Mesendoderm (in vitro differentiated cells): Measurements from ENCODE around the gene CPLX3.

Experiments
- DNase-seq: peaks from one replicate; pipeline ENCODE4 v3.0.0; 2013
- H2AK5ac ChIP-seq: 2 replicates; pipeline ENCODE4 v1.6.1; 2013; ENCODE audit warnings: low read length, inconsistent platforms
- H2BK120ac ChIP-seq: 2 replicates; pipeline ENCODE4 v1.6.1; 2013; ENCODE audit warnings: low read depth, mild to moderate bottlenecking, low read length, moderate library complexity, mixed read lengths
- H2BK15ac ChIP-seq: replicated peaks from 2 replicates; pipeline ENCODE4 v1.6.1; 2013; ENCODE audit warnings: low read depth, mild to moderate bottlenecking, moderate library complexity
- H2BK5ac ChIP-seq: 2 replicates; pipeline ENCODE4 v1.6.1; 2013; ENCODE audit warnings: low read length, inconsistent platforms
- H3K18ac ChIP-seq: 2 replicates; pipeline ENCODE4 v1.6.1; 2013; ENCODE audit warnings: mild to moderate bottlenecking, low read length, mixed read lengths
- H3K23ac ChIP-seq: one replicate; pipeline ENCODE4 v1.6.1; 2013; ENCODE audit warnings: low read length
- H3K27ac ChIP-seq: 2 replicates; pipeline ENCODE4 v1.5.1; 2013; ENCODE audit warnings: low read depth, mild to moderate bottlenecking, inconsistent platforms, low read length, moderate library complexity
- H3K27me3 ChIP-seq: 2 replicates; pipeline ENCODE4 v1.6.1; 2013; ENCODE audit warnings: low read length, control low read depth, mild to moderate bottlenecking, inconsistent platforms; ENCODE audit not compliant: insufficient read depth, poor library complexity
- H3K36me3 ChIP-seq: 2 replicates; pipeline ENCODE4 v1.6.1; 2013; ENCODE audit warnings: low read length, inconsistent platforms; ENCODE audit not compliant: control insufficient read depth, insufficient read depth
- H3K4ac ChIP-seq: one replicate; pipeline ENCODE4 v1.6.1; 2013; ENCODE audit warnings: low read depth, mild to moderate bottlenecking, low read length, moderate library complexity
- H3K4me1 ChIP-seq: 2 replicates; pipeline ENCODE4 v1.6.1; 2013; ENCODE audit warnings: low read depth, low read length, inconsistent platforms; ENCODE audit not compliant: control insufficient read depth
- H3K4me2 ChIP-seq: 2 replicates; pipeline ENCODE4 v1.6.1; 2013; ENCODE audit warnings: low read length
- H3K4me3 ChIP-seq: 2 replicates; pipeline ENCODE4 v1.5.1; 2013; ENCODE audit warnings: mild to moderate bottlenecking, low read length
- H3K56ac ChIP-seq: one replicate; pipeline ENCODE4 v1.6.1; 2013; ENCODE audit warnings: low read length
- H3K79me1 ChIP-seq: 2 replicates; pipeline ENCODE4 v1.6.1; 2013; ENCODE audit warnings: low read length, inconsistent platforms
- H3K79me2 ChIP-seq: 2 replicates; pipeline ENCODE4 v1.6.1; 2013; ENCODE audit warnings: mild to moderate bottlenecking, low read length; ENCODE audit not compliant: control insufficient read depth, insufficient read depth
- H3K9ac ChIP-seq: 2 replicates; pipeline ENCODE4 v1.6.1; 2013; ENCODE audit warnings: low read length, inconsistent platforms
- H4K5ac ChIP-seq: one replicate; pipeline ENCODE4 v1.6.1; 2013; ENCODE audit warnings: low read length
- H4K8ac ChIP-seq: one replicate; pipeline ENCODE4 v1.6.1; 2013; ENCODE audit warnings: low read depth, mild to moderate bottlenecking, control low read depth, low read length, moderate library complexity
- WGBS: extraction: QIAGEN DNeasy Blood & Tissue Kit; methylation state at CpG from one replicate; pipeline ENCODE4 v1.1.7; 2013; ENCODE audit warnings: low lambda C conversion rate, missing lambda C conversion rate; ENCODE audit not compliant: insufficient coverage; ENCODE audit errors: extremely low coverage; 5-methylcytosine and 5-hydroxymethylcytosine counted together

The CPLX3 gene

GRCh38 chr15:74831813-74832495 lies 5.5 kb downstream of the CPLX3 start:
- no peak overlapping the region for H4K8ac ChIP-seq
- H2BK15ac ChIP-seq: no peak overlapping the region
- H3K27me3 ChIP-seq: peaks cover 3% of the 10 kb centered on the region
- no peak overlapping the region for H2BK120ac ChIP-seq
- H3K79me1 ChIP-seq: no peaks in the 10 kb centered on the region
- no peak overlapping the region for H3K4me3 ChIP-seq
- no peak overlapping the region for H2BK5ac ChIP-seq
- no CpG with 5 or more reads among the region's 15 CpGs for WGBS
- no peak overlapping the region for H3K18ac ChIP-seq
- H3K56ac ChIP-seq: no peak overlapping the region
- no peak overlapping the region for H3K23ac ChIP-seq
- no peaks in the 10 kb centered on the region for H3K4me1 ChIP-seq
- no peaks in the 10 kb centered on the region for H3K36me3 ChIP-seq
- H3K4me2 ChIP-seq: no peak overlapping the region
- H4K5ac ChIP-seq: no peak overlapping the region
- H3K4ac ChIP-seq: no peak overlapping the region
- H3K27ac ChIP-seq: no peak overlapping the region
- H3K9ac ChIP-seq: no peak overlapping the region
- no peak for DNase-seq
- no peak overlapping the region for H2AK5ac ChIP-seq
- no peaks in the 10 kb centered on the region for H3K79me2 ChIP-seq

GRCh38 chr15:74832826-74833225 lies 6.4 kb downstream of the CPLX3 start:
- Histone ChIP-seq H3K36me3 (no peaks in the 10 kb centered on the region), H3K4me3 (no peak overlapping the region), H3K27me3 (no peaks in the 10 kb centered on the region), H2BK120ac (no peak overlapping the region), H4K5ac (no peak overlapping the region), H3K79me2 (no peaks in the 10 kb centered on the region), H3K4me1 (no peaks in the 10 kb centered on the region), H3K79me1 (no peaks in the 10 kb centered on the region), H2AK5ac (no peak overlapping the region), H2BK15ac (no peak overlapping the region), H3K27ac (no peak overlapping the region), H3K4me2 (no peak overlapping the region), H4K8ac (no peak overlapping the region), H3K18ac (no peak overlapping the region), H3K23ac (no peak overlapping the region), H2BK5ac (no peak overlapping the region), H3K9ac (no peak overlapping the region), H3K4ac (no peak overlapping the region), H3K56ac (no peak overlapping the region)
- DNase-seq: no peak
- WGBS: no CpG with 5 or more reads among the region's 4 CpGs

GRCh38 chr15:74833376-74834107 lies 7.1 kb downstream of the CPLX3 start:
- H3K4me1 ChIP-seq: no peaks in the 10 kb centered on the region
- no peak overlapping the region for H3K9ac ChIP-seq
- H3K27ac ChIP-seq: no peak overlapping the region
- no peak overlapping the region for H2BK5ac ChIP-seq
- no peak overlapping the region for H3K23ac ChIP-seq
- H3K27me3 ChIP-seq: no peaks in the 10 kb centered on the region
- no peaks in the 10 kb centered on the region for H3K79me1 ChIP-seq
- H3K79me2 ChIP-seq: no peaks in the 10 kb centered on the region
- H2AK5ac ChIP-seq: no peak overlapping the region
- H3K4me2 ChIP-seq: no peak overlapping the region
- no peak overlapping the region for H2BK120ac ChIP-seq
- H2BK15ac ChIP-seq: no peak overlapping the region
- no peak overlapping the region for H3K4ac ChIP-seq
- no peak overlapping the region for H3K18ac ChIP-seq
- no peak overlapping the region for H4K8ac ChIP-seq
- H3K56ac ChIP-seq: no peak overlapping the region
- no CpG with 5 or more reads among the region's 12 CpGs for WGBS
- H3K36me3 ChIP-seq: no peaks in the 10 kb centered on the region
- H4K5ac ChIP-seq: no peak overlapping the region
- H3K4me3 ChIP-seq: no peak overlapping the region
- no peak for DNase-seq

- peak; percentile 96 for DNase-seq
- H3K56ac ChIP-seq: no peak overlapping the region
- no peak overlapping the region for H3K18ac ChIP-seq
- H3K79me1 ChIP-seq: no peaks in the 10 kb centered on the region
- no peak overlapping the region for H3K9ac ChIP-seq
- H3K4ac ChIP-seq: no peak overlapping the region
- H3K27ac ChIP-seq: no peak overlapping the region
- H3K79me2 ChIP-seq: no peaks in the 10 kb centered on the region
- H3K4me1 ChIP-seq: no peaks in the 10 kb centered on the region
- no peak overlapping the region for H2BK120ac ChIP-seq
- H3K27me3 ChIP-seq: no peaks in the 10 kb centered on the region
- no peak overlapping the region for H2BK5ac ChIP-seq
- no peak overlapping the region for H2BK15ac ChIP-seq
- H4K5ac ChIP-seq: no peak overlapping the region
- H4K8ac ChIP-seq: no peak overlapping the region
- no peaks in the 10 kb centered on the region for H3K36me3 ChIP-seq
- H3K4me2 ChIP-seq: no peak overlapping the region
- H2AK5ac ChIP-seq: no peak overlapping the region
- no peak overlapping the region for H3K4me3 ChIP-seq
- no CpG with 5 or more reads among the region's 5 CpGs for WGBS
- no peak overlapping the region for H3K23ac ChIP-seq
These were observed 8.9 kb downstream of the CPLX3 start for GRCh38 chr15:74835312-74835823.

- Histone ChIP-seq H3K4me3 (no peak overlapping the region), H2AK5ac (no peak overlapping the region), H3K27me3 (no peaks in the 10 kb centered on the region), H4K8ac (no peak overlapping the region), H2BK120ac (no peak overlapping the region), H3K23ac (no peak overlapping the region), H3K79me1 (no peaks in the 10 kb centered on the region), H3K4ac (no peak overlapping the region), H2BK15ac (no peak overlapping the region), H2BK5ac (no peak overlapping the region), H3K36me3 (no peaks in the 10 kb centered on the region), H3K79me2 (no peaks in the 10 kb centered on the region), H3K9ac (no peak overlapping the region), H3K56ac (no peak overlapping the region), H3K27ac (no peak overlapping the region), H3K18ac (no peak overlapping the region), H3K4me2 (no peak overlapping the region), H3K4me1 (no peaks in the 10 kb centered on the region), H4K5ac (no peak overlapping the region)
- no peak for DNase-seq
- no CpG with 5 or more reads among the region's 7 CpGs for WGBS
These were observed 10.4 kb downstream of the CPLX3 start for GRCh38 chr15:74836846-74837245.
